ENCODE data around the gene UGT1A9.

DNA sequence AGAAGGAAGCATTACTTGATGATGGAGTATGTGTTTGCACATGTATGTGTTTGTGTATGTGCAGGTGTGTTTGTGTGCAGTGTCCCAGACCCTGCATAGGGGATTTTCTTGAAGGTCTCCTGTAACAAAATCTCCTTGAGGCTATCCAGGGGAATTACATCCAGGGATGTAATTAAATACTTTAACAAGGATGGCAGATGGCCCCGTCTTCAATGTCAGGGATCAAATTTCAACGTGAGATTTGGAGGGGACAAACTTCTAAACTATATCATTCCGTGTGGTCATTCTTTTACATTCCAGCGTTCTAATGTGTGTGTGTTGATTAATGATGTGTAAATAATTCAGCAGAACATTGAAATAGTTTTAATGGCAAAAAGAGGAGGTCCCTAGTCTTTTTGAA is 3.3 kb downstream of the UGT1A9 start:
- TF ChIP-seq LEF1 (IDR thresholded peaks at IDR 0.05; ENCODE audit: borderline replicate concordance) (no peak), SP1 (IDR thresholded peaks at IDR 0.05) (no peak), HDGF (IDR thresholded peaks at IDR 0.05; ENCODE audit: borderline replicate concordance) (no peak), SUZ12 (IDR thresholded peaks at IDR 0.05) (no peak), L3MBTL2 (conservative IDR thresholded peaks at IDR 0.05) (no peak), ELF4 (IDR thresholded peaks at IDR 0.05) (no peak), FOXK2 (IDR thresholded peaks at IDR 0.05) (no peak)

Measured in HEK293T (cell line).